HG03378 (cell line): ENCODE measurements around the gene RASSF7.

ENCODE experiments used
- ATAC-seq: cut with Tn5 transposase; IDR thresholded peaks from one replicate; pipeline ENCODE4 v1.9.1; 2021; ENCODE audit warnings: mild to moderate bottlenecking, moderate library complexity; ENCODE audit not compliant: unreplicated experiment

Gene RASSF7

DNA sequence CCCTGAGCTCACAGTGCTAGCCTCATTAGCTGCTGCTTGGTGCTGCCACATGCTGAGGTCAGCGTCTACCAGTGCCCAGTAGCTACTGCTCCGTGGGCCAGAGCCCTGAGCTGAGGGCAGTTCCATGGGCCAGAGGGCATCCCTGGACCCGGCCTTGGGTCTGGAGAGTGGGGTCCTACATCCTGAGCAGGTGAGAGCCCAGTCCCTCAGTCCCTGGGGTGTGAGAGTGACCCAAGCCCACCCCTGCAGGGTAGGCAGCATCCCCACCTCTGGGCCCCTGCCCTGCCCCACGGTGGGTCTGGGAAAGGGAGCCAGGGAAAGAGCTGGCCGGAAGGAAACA is 10.1 kb upstream of the RASSF7 start:
- ATAC-seq, result no peak

DNA sequence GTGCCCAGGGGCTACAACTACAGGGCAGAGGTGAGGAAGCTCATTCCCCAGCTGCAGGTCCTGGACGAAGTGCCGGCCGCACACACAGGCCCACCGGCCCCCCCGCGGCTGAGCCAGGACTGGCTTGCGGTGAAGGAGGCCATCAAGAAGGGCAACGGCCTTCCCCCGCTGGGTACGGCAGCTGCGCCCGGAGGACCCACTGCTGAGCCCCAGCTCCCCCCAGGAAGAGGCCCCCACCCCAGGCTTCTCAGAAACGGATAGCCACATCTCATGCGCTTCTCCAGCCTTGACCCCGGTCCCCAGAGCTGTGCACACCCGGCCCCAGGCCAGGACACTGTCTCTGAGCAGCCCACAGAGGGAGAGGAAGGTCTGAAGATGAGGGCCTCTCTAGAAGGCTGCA is 9.6 kb upstream of the RASSF7 start:
- no peak for ATAC-seq

DNA sequence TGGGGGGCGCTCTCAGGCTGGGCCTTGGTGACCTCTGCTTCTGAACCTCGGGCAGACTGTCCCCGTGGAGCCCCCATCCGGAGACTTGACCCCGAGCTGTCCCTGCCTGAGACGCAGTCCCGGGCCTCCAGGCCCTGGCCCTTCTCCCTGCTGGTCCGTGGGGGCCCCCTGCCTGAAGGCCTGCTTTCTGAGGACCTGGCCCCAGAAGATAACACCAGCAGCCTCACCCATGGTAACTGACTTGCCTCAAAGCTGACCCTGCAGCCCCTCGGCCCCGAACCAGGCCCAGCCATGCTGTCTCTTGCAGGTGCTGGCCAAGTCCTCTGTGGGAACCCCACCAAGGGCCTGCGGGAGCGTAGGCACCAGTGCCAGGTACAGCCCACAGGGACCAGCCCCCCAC is 9.2 kb upstream of the RASSF7 start:
- no peak for ATAC-seq

- no peak for ATAC-seq
Measured at GRCh38 chr11:553083-553987, 7.4 kb upstream of the RASSF7 start.

- no peak for ATAC-seq
Measured at GRCh38 chr11:553988-554340, 6.8 kb upstream of the RASSF7 start.

GRCh38 chr11:554428-555226 is 6.1 kb upstream of the RASSF7 start:
- no peak for ATAC-seq

- no peak for ATAC-seq
Measured at GRCh38 chr11:555227-555779, 5.5 kb upstream of the RASSF7 start.

DNA sequence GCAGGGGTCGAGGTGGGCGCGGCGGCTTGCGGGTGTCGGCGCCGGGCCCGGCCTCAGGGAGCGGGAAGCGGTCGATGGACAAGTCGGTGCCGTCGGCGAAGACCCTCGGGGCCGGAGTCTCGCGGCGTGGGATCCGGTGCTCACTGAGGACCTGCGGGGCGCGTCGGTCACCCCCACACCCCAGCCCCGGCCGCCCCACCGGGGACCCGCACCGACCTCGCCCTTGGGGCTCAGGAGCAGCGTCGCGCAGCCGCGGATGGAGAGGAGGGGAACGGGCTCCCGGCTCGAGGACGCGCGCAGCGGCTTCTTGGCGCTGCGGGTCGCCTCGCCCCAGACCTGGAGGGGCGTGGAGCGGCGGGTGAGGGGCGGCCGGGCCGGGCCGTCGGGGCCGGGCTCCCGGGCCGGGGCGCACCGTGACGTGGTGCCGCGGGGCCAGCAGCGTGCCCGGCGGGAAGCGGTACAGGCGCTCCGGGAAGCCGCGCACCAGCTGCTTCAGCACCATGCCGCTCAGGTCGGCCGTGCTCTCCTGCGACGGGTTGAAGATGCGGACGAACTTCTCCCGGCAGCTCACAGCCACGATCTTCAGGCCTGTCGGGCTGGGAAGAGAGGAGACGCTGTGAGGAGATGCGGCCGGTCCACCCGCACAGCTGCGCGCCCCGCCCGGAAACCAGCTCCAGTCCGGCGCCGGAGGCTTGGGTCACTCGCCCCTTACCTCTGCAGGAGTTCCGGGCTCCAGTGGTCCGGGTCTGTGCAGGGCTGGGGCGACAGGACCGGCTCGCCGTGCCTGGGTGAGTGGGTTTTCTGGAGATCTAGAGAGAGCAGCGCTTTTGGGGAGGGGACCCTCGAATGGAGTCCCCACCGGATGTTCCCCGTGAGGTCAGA is 4.7 kb upstream of the RASSF7 start:
- ATAC-seq, result no peak

GRCh38 chr11:556662-557256 is 4.0 kb upstream of the RASSF7 start:
- ATAC-seq, result no peak

- no peak for ATAC-seq
Measured at GRCh38 chr11:557328-558132, 3.2 kb upstream of the RASSF7 start.

DNA sequence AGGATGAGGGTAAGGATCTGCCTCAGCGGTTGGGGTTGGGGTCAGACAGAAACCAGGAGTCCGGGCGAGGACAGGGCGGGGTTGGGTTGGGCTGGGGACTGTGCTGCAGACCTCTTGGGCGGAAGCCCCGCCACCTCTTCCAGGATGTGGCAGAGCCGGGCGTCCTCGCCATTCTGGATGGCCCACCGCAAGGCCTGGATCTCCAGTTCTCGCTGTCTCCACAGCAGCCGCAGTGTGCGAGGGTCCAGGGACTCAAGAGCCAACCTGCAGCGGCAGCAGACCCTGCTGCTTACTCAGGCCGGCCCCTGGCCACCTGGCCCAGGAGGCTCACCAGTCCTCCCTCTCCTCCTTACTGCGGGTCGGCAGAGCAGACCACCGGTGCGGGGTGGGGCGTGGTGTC is 2.3 kb upstream of the RASSF7 start:
- no peak for ATAC-seq

DNA sequence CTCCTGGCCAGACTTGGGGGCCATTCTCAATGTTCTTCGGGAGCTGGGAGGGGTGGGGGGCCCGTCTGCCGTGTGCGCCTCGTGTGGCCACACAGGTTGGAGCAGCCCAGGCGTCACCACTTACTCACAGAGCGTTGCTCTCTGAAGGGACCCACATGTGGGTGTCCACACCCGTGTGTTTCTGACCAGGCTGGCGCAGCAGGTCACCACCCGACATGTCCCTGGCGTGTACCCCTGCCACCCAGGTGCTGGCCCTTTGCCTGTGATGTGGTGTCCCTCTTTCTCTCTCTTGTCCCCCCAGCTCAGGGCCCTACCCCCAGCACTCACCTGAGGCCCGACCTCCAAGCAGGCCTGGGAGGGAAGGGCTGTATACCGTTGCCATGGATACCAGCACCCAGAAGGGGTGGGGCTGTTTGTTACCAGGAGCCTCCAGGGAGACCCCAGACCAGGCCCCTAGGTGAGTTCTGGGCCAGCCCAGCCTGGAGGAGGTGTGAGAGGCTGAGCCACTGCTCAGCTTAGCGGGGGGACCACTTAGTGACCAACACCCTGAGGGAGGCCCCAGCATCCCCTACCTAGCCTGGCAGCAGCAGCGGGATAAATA is 1.6 kb upstream of the RASSF7 start:
- ATAC-seq, result no peak

DNA sequence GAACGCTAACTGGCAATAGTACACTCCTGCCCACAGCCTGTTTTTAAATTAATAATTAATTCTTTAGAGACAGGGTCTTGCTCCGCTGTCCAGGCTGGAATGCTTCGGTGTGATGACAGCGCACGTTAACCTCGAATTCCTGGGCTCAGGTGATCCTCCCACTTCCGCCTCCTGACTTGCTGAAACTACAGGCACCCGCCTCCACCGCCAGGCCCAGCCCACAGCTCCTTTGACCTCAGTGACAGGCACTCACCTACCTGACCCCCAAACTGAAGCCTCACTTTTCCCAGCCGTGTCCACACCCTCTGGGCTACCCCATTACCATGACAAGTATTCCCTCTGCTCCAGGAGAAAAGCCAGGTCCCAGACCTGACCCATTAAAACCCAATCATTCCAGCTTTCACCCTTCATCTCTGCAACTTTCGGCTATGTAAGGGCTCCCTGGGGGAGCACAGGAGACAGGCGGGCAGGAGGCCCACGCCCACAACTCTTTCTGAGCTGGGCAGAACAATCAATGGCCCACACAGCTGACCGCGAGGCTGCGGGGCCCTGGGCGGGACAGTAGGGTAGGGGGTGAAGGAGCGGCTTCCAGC is 962 bp upstream of the RASSF7 start:
- no peak for ATAC-seq

- ATAC-seq, result no peak
Measured at GRCh38 chr11:561148-562003, 606 bp downstream of the RASSF7 start.

GRCh38 chr11:562046-562645 is 1.4 kb downstream of the RASSF7 start:
- ATAC-seq, result no peak

DNA sequence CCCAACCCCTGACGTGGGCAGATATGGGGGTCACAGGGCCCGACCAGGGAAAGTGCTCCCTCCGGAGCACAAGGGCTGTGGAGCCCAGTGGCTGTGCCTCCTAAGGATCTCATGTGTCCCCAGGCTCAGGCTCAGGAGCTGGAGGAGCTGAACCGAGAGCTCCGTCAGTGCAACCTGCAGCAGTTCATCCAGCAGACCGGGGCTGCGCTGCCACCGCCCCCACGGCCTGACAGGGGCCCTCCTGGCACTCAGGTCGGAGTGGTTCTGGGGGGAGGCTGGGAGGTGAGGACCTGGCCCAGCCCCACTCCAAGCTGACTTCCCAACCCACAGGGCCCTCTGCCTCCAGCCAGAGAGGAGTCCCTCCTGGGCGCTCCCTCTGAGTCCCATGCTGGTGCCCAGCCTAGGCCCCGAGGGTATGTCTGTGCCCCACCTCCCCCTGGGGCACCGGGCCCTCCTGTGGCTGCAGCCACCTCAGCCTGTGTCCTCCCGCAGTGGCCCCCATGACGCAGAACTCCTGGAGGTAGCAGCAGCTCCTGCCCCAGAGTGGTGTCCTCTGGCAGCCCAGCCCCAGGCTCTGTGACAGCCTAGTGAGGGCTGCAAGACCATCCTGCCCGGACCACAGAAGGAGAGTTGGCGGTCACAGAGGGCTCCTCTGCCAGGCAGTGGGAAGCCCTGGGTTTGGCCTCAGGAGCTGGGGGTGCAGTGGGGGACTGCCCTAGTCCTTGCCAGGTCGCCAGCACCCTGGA is 2.5 kb downstream of the RASSF7 start:
- no peak for ATAC-seq
